Activated T-helper 1 cell treated with anti-CD3 and anti-CD28 coated beads, Interleukin-12 subunit alpha, Interleukin-12 subunit beta, Interleukin-2, Interleukin-4 antibody, amounts not matched to agents 30 ng/mL and 10 ng/mL and 1 ng/mL, durations not matched to agents 14 hours and 24 hours and 36 hours (primary cell): ENCODE measurements around the gene SERINC4. TPM values are rescaled to one million over a fixed set of nuclear protein-coding genes. Genes with fewer than 3 reads are reported as not detected.
"Not testable (repeated sequence)": the region's sequence is repeated elsewhere in the genome, so short reads cannot be mapped to it uniquely, and the experiment has no call there.

ENCODE experiments used
- DNase-seq: peaks from one replicate; pipeline ENCODE4 v3.0.0; 2021; ENCODE audit warnings: low spot score
- H3K27ac Mint-ChIP-seq: one replicate; pipeline ENCODE4 v1.8.0; 2021; ENCODE audit warnings: mild to moderate bottlenecking, mixed read lengths
- H3K27me3 Mint-ChIP-seq: one replicate; pipeline ENCODE4 v1.8.0; 2022; ENCODE audit warnings: mild to moderate bottlenecking, moderate library complexity, mixed read lengths; ENCODE audit not compliant: insufficient read depth
- H3K36me3 Mint-ChIP-seq: one replicate; pipeline ENCODE4 v1.8.0; 2021; ENCODE audit warnings: low read depth, mixed read lengths
- H3K4me1 Mint-ChIP-seq: one replicate; pipeline ENCODE4 v1.8.0; 2021; ENCODE audit warnings: low read depth, mixed read lengths
- H3K4me3 Mint-ChIP-seq: one replicate; pipeline ENCODE4 v1.8.0; 2021; ENCODE audit warnings: mild to moderate bottlenecking, moderate library complexity, mixed read lengths
- H3K9me3 Mint-ChIP-seq: one replicate; pipeline ENCODE4 v1.8.0; 2021; ENCODE audit warnings: mixed read lengths
- intact Hi-C: fragments of 100-400 bp; cut with micrococcal nuclease; formaldehyde crosslinking; loops from one replicate; pipeline ENCODE4 v1.15.1; 2024
- total RNA-seq: library from RNA; stranded (reverse); gene quantifications from 2 replicates; pipeline ENCODE4 v1.2.3, GENCODE V29; 2022

Gene SERINC4
- total RNA-seq, 1 donor from 2014 or later, result 0.41 TPM

DNA sequence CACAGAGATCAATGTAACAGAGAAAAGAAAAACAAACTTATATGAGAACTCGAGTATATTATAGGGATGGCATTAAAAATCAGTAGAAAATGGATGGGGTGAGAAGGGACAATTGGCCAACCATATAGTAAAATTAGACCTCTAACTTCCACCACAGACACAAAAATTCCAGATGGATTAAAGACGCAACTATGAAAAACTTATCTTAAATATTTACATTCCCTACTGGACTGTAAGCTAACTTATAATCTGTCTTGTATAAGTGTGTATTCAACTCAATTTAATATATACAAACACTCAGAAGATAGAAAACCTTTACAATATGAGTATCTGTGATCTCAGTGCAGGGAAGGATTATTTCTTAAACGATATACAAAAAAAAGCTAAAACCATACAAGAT, 21.5 kb upstream of the SERINC4 start:
- Mint-ChIP-seq H3K9me3 (peaks cover 5% of the 10 kb centered on the region), H3K36me3 (peaks cover 20% of the 10 kb centered on the region), H3K27me3 (no peaks in the 10 kb centered on the region), H3K27ac (peak overlapping the region; percentile 47), H3K4me3 (peak overlapping the region; percentile 70), H3K4me1 (peaks cover 34% of the 10 kb centered on the region)
- DNase-seq, result no peak
- intact Hi-C loops, result loop anchor here (10.0 kb wide), 3 partner anchors 307 to 1633 kb away; partner anchors contain the start of genes GOLM2 and MAP1A

- H3K9me3 Mint-ChIP-seq, intact Hi-C loops, H3K27ac Mint-ChIP-seq, H3K4me3 Mint-ChIP-seq, DNase-seq, H3K27me3 Mint-ChIP-seq: not testable (repeated sequence)
- Mint-ChIP-seq H3K36me3 (peaks cover 38% of the 10 kb centered on the region), H3K4me1 (peaks cover 16% of the 10 kb centered on the region)
These were observed 15.0 kb upstream of the SERINC4 start for GRCh38 chr15:43815064-43815463.

DNA sequence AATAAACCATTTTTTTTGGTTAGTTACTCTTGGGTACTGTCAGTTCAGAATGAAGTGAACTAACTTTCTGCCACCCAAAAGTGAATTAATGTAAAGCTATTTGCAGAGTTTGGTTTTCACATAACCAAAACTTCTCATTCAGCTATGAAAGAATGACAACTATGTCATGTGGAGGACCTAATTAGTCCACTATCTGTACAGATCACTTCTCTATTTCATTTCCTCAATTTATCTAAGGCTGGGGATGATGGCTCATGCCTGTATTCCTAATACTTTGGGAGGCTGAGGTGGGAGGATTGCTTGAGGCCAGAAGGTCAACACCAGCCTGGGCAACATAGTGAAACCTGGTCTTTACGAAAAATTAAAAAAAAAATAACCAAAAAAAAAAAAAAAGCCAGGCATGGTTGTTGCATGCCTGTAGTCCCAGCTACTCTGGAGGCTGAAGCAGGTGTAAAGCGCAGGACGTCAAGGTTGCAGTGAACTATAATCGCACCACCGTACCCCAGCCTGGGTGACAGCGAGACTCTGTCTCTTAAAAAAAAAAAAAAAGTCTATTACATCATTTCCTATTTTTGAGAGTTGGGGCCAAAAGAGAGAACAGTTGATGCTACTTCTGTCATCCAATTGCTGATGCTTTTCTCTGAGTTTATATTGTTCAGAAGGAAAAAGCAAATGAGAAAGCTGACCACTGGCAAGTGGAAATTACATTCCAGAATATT, 9.1 kb upstream of the SERINC4 start:
- intact Hi-C loops, result no loop called here
- H3K4me1 Mint-ChIP-seq, result peaks cover 10% of the 10 kb centered on the region
- H3K36me3 Mint-ChIP-seq, result peaks cover 51% of the 10 kb centered on the region
- H3K9me3 Mint-ChIP-seq, result no peaks in the 10 kb centered on the region
- H3K27ac Mint-ChIP-seq, result no peak overlapping the region
- H3K4me3 Mint-ChIP-seq, result no peak overlapping the region
- no peak for DNase-seq
- no peaks in the 10 kb centered on the region for H3K27me3 Mint-ChIP-seq

GRCh38 chr15:43808435-43808950, 8.5 kb upstream of the SERINC4 start:
- Mint-ChIP-seq H3K27me3 (no peaks in the 10 kb centered on the region), H3K27ac (no peak overlapping the region), H3K9me3 (no peaks in the 10 kb centered on the region), H3K4me1 (peaks cover 10% of the 10 kb centered on the region), H3K4me3 (no peak overlapping the region), H3K36me3 (peaks cover 50% of the 10 kb centered on the region)
- no peak for DNase-seq
- intact Hi-C loops, result no loop called here

DNA sequence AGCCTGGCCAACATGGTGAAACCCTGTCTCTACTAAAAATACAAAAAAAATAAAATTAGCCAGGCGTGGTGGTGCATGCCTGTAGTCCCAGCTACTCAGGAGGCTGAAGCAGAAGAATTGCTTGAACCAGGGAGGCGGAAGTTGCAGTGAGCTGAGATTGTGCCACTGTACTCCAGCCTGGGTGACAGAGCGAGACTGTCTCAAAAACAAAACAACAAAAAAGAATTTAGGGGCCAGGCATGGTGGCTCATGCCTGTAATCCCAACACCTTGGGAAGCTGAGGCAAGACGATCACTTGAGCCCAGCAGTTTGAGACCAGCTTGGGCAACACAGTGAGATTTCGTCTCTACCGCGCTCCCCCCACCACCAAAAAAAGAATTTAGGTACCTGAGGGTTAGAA, 2.7 kb upstream of the SERINC4 start:
- H3K4me1 Mint-ChIP-seq, result peaks cover 39% of the 10 kb centered on the region
- H3K4me3 Mint-ChIP-seq, H3K9me3 Mint-ChIP-seq, H3K27ac Mint-ChIP-seq, DNase-seq, intact Hi-C loops, H3K27me3 Mint-ChIP-seq: not testable (repeated sequence)
- peaks cover 60% of the 10 kb centered on the region for H3K36me3 Mint-ChIP-seq

GRCh38 chr15:43800286-43801141, 494 bp upstream of the SERINC4 start, which contains the start of gene HYPK:
TSS of gene HYPK (plus strand) at chr15:43800599. CDS start at chr15:43800623, 24 bp downstream.
- H3K27ac Mint-ChIP-seq, result peak within 1 kb of the TSS; percentile 94
- H3K4me3 Mint-ChIP-seq, result peak within 1 kb of the TSS; percentile 99
- H3K4me1 Mint-ChIP-seq, result peaks cover 56% of the 10 kb centered on the region
- H3K9me3 Mint-ChIP-seq, result no peaks in the 10 kb centered on the region
- DNase-seq, result peak; percentile 89
- H3K27me3 Mint-ChIP-seq, result no peaks in the 10 kb centered on the region
- intact Hi-C loops, result loop anchor here (1.0 to 2.0 kb wide), 3 partner anchors 8 to 50 kb away; partner anchors contain the start of genes MFAP1 and SERF2
- H3K36me3 Mint-ChIP-seq, result peaks cover 57% of the 10 kb centered on the region

DNA sequence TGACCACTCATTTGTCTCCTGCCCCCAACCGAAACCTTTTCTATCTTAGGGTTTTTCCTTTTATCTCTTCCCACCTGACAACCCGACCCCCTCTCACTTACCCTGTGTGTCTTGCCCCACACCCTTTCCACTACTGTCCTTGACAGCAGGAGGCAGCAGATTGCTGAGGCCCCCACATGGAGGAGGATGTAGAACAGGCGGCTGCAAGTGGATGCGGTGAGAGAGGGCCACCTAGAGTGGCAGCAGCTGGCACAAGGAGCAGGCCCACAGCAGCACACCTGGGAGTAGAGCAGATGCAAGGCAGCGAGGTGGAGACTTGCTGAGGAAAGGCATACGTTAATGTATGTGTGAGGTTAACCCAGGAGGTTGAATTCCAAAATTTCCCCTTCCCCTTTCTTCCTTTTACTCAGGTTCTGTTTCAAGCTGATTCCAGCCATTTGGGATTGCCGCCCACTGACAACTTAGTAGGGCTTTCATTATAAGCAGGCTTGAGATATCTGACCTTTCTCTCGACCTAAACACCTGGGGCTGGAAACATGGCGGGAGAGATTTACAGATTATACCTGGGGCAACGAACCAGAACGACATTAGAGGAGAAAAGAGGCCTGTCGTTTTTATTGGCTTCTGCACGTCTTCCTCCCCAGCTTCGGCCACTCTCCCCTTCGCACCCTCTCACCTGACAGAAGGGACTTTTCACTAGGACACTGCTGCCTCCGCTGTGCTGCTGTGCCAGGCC, 643 bp downstream of the SERINC4 start:
- Mint-ChIP-seq H3K9me3 (no peaks in the 10 kb centered on the region), H3K27me3 (no peaks in the 10 kb centered on the region), H3K4me3 (peak overlapping the region; percentile 99), H3K27ac (peak overlapping the region; percentile 75), H3K4me1 (peaks cover 67% of the 10 kb centered on the region), H3K36me3 (peaks cover 61% of the 10 kb centered on the region)
- DNase-seq, result no peak
- intact Hi-C loops, result no loop called here

- Mint-ChIP-seq H3K4me1 (peaks cover 77% of the 10 kb centered on the region), H3K9me3 (no peaks in the 10 kb centered on the region), H3K36me3 (peaks cover 73% of the 10 kb centered on the region), H3K27ac (peak overlapping the region; percentile 40), H3K4me3 (no peak overlapping the region), H3K27me3 (no peaks in the 10 kb centered on the region)
- intact Hi-C loops, result no loop called here
- no peak for DNase-seq
These were observed 3.5 kb downstream of the SERINC4 start for GRCh38 chr15:43796566-43796965.

DNA sequence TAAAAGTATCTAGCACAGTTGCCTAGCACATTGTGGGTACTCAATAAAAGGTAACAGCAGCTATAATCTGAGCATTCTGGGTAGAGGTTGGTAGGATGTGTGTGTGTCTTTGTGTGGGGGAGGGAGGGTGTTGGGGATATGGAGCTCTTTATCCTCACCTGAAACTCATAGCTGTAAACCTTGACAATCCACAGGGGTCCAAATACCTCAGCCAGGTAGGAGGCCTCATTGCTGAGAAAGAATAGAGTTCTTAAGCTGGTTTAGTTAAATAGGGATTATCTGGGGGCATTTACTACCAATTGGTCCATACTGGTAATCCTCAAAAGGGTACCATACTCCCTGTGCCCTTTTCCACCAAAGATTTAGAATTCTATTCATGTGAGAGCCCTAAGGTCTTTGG, 4.0 kb downstream of the SERINC4 start:
- intact Hi-C loops, result no loop called here
- peaks cover 67% of the 10 kb centered on the region for H3K36me3 Mint-ChIP-seq
- no peaks in the 10 kb centered on the region for H3K27me3 Mint-ChIP-seq
- no peaks in the 10 kb centered on the region for H3K9me3 Mint-ChIP-seq
- no peak overlapping the region for H3K4me3 Mint-ChIP-seq
- no peak overlapping the region for H3K27ac Mint-ChIP-seq
- peaks cover 74% of the 10 kb centered on the region for H3K4me1 Mint-ChIP-seq
- no peak for DNase-seq

- no peak for DNase-seq
- H3K36me3 Mint-ChIP-seq, result peaks cover 61% of the 10 kb centered on the region
- peaks cover 70% of the 10 kb centered on the region for H3K4me1 Mint-ChIP-seq
- H3K27me3 Mint-ChIP-seq, result no peaks in the 10 kb centered on the region
- peak overlapping the region; percentile 18 for H3K27ac Mint-ChIP-seq
- H3K9me3 Mint-ChIP-seq, result no peaks in the 10 kb centered on the region
- peak overlapping the region; percentile 97 for H3K4me3 Mint-ChIP-seq
- intact Hi-C loops, result no loop called here
These were observed 4.8 kb downstream of the SERINC4 start for GRCh38 chr15:43795197-43795596.

DNA sequence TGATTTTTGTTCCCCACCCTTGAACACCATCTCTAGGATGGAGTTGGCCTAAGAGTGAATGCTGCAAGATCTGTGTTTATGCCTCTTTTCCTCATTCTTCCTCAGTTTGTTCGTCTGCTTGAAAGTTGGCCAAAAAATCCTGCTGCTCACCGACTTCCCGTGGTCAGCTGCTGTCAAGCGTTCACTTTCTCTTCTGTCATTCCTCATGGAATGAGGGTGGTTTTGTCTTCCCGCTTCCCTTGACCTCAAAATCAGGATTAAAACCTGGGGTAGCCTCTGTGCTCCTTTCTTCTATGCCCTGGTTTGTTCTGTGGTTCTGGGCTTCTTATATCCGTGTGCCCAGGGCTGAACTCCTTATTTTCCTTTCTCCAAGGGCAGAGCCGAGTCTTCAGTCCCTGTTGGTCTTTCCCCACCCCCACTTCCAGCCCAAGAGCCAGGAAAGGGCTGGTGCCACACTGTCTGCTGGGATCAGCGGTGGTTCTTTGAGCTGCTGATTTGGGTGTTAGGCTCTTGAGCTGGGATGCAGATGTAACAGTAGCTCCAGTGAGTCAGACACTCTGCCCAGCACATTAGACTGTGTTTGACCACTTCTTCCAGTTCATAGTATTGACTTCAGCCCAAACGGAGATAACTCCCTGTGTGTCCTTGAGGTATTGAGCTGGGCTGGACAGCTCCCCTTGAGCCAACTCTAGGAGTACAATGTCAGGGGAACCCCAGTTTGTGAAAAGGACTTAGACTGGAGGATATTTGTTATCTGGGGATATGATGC, 5.6 kb downstream of the SERINC4 start:
- peak overlapping the region; percentile 97 for H3K4me3 Mint-ChIP-seq
- H3K27me3 Mint-ChIP-seq, result no peaks in the 10 kb centered on the region
- H3K36me3 Mint-ChIP-seq, result peaks cover 53% of the 10 kb centered on the region
- peak overlapping the region; percentile 52 for H3K27ac Mint-ChIP-seq
- intact Hi-C loops, result no loop called here
- no peaks in the 10 kb centered on the region for H3K9me3 Mint-ChIP-seq
- peaks cover 62% of the 10 kb centered on the region for H3K4me1 Mint-ChIP-seq
- DNase-seq, result no peak

DNA sequence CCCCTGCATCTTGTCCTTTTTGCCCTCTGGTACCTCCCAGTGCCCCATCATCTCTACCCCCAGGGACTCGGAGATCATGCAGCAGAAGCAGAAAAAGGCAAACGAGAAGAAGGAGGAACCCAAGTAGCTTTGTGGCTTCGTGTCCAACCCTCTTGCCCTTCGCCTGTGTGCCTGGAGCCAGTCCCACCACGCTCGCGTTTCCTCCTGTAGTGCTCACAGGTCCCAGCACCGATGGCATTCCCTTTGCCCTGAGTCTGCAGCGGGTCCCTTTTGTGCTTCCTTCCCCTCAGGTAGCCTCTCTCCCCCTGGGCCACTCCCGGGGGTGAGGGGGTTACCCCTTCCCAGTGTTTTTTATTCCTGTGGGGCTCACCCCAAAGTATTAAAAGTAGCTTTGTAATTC, 6.4 kb downstream of the SERINC4 start:
- no peak for DNase-seq
- Mint-ChIP-seq H3K27me3 (no peaks in the 10 kb centered on the region), H3K4me1 (peaks cover 54% of the 10 kb centered on the region), H3K4me3 (peak overlapping the region; percentile 97), H3K9me3 (no peaks in the 10 kb centered on the region), H3K36me3 (peaks cover 46% of the 10 kb centered on the region), H3K27ac (peak overlapping the region; percentile 94)
- intact Hi-C loops, result no loop called here
